K562 (cell line): ENCODE data around the gene PNPLA1. TPM values are rescaled to one million over a fixed set of nuclear protein-coding genes. Genes with fewer than 3 reads are reported as not detected.
A peak's percentile ranks its signal among the peaks of the same experiment; 100 is the strongest.

Experiments
- E2F3 ChIP-seq: fragments of 250-450 bp; sonication (Bioruptor Pico); IDR thresholded peaks from 2 replicates; pipeline ENCODE4 v1.4.0; 2020; ENCODE audit warnings: mild to moderate bottlenecking
- FOXK1 ChIP-seq: sonication (generic); formaldehyde crosslinking; IDR thresholded peaks from 2 replicates; pipeline ENCODE4 v1.8.0; 2022; ENCODE audit warnings: missing genetic modification reagents, mild to moderate bottlenecking, borderline replicate concordance
- GATAD2B ChIP-seq: fragments of 450-650 bp; IDR thresholded peaks from 2 replicates; pipeline ENCODE4 v1.6.1; 2017; ENCODE audit warnings: mild to moderate bottlenecking, borderline replicate concordance
- HBP1 ChIP-seq: fragments of 450-650 bp; formaldehyde crosslinking; IDR thresholded peaks from 2 replicates; pipeline ENCODE4 v1.4.0; 2022; ENCODE audit warnings: missing genetic modification characterization
- HNRNPLL ChIP-seq: fragments of 200-400 bp; formaldehyde crosslinking; IDR thresholded peaks from 2 replicates; pipeline ENCODE4 v1.6.1; 2017; ENCODE audit warnings: low read length, low read depth, mild to moderate bottlenecking; ENCODE audit not compliant: poor library complexity, severe bottlenecking
- HOXB6 ChIP-seq: fragments of 250-450 bp; sonication (Bioruptor Pico); IDR thresholded peaks from 2 replicates; pipeline ENCODE4 v1.5.1; 2022; ENCODE audit warnings: mild to moderate bottlenecking, borderline replicate concordance
- IRF9 ChIP-seq: fragments of 450-650 bp; IDR thresholded peaks from 2 replicates; pipeline ENCODE4 v1.6.1; 2016; ENCODE audit warnings: missing biosample characterization, missing genetic modification characterization
- NKRF ChIP-seq: fragments of 450-650 bp; IDR thresholded peaks from 2 replicates; pipeline ENCODE4 v1.6.1; 2016; ENCODE audit warnings: borderline replicate concordance
- PHB2 ChIP-seq: fragments of 450-650 bp; IDR thresholded peaks from 2 replicates; pipeline ENCODE4 v1.6.1; 2017; ENCODE audit warnings: low read depth
- POLR2AphosphoS5 ChIP-seq: IDR thresholded peaks from 2 replicates; pipeline ENCODE4 v1.6.1; 2011; ENCODE audit warnings: mild to moderate bottlenecking, low read depth, low read length, moderate library complexity; ENCODE audit not compliant: control insufficient read depth, insufficient read depth
- SPI1 ChIP-seq: IDR thresholded peaks from 2 replicates; pipeline ENCODE4 v1.6.1; 2011; ENCODE audit warnings: low read depth, low read length, control low read depth, borderline replicate concordance
- TAF9B ChIP-seq: fragments of 450-650 bp; IDR thresholded peaks from 2 replicates; pipeline ENCODE4 v1.6.1; 2018; ENCODE audit warnings: mild to moderate bottlenecking; ENCODE audit not compliant: partially characterized antibody
- TOE1 ChIP-seq, 2 experiments: fragments of 450-650 bp in 1 of 2; sonication (generic) in 1 of 2; formaldehyde crosslinking in 1 of 2; IDR thresholded peaks; 2 replicates each; pipeline versions ENCODE4 v1.7.1 to v1.8.0; 2016 to 2022; ENCODE audit warnings: borderline replicate concordance in 2 of 2, mild to moderate bottlenecking in 2 of 2, antibody characterized with exemption in 1 of 2, inconsistent platforms in 1 of 2, low read depth in 1 of 2, missing genetic modification reagents in 1 of 2, moderate library complexity in 1 of 2
- ZBTB12 ChIP-seq: fragments of 250-450 bp; sonication (Bioruptor Pico); IDR thresholded peaks from 2 replicates; pipeline ENCODE4 v1.4.0; 2020
- ZNF140 ChIP-seq: fragments of 250-450 bp; sonication (Bioruptor Pico); IDR thresholded peaks from 2 replicates; pipeline ENCODE4 v1.8.0; 2021; ENCODE audit warnings: moderate library complexity, mild to moderate bottlenecking, inconsistent platforms
- ZNF511 ChIP-seq: sonication (generic); formaldehyde crosslinking; IDR thresholded peaks from 2 replicates; pipeline ENCODE4 v1.8.0; 2022; ENCODE audit warnings: mild to moderate bottlenecking, missing genetic modification reagents
- polyA plus RNA-seq, 8 experiments: library from polyadenylated mRNA; depleted of rRNA in 4 of 8; stranded (reverse) in 5 of 8; unstranded in 3 of 8; fragments of >200 nt; fragmentation: Nextera tagmentation in 2 of 8; fragmentation: Illumina TruSeq in 1 of 8; extraction: Ambion mirVana in 2 of 8; extraction: Trizol in 1 of 8; gene quantifications; 2 replicates each; pipeline versions ENCODE4 v1.2.1 to v1.2.3, GENCODE V29; 2011 to 2014; ENCODE audit warnings: inconsistent platforms in 1 of 8, missing spikeins in 1 of 8
- total RNA-seq, 7 experiments: library from RNA; depleted of rRNA in 6 of 7; stranded (reverse); fragments of >200 nt in 6 of 7; fragmentation: Illumina TruSeq in 2 of 7; extraction: Trizol in 2 of 7; gene quantifications; 2 replicates each; pipeline versions ENCODE4 v1.2.1 to v1.2.3, GENCODE V29; 2011 to 2021; ENCODE audit warnings: low replicate concordance in 1 of 7

PNPLA1 gene
- total and polyA plus RNA-seq, 9 of the 15 experiments (the other 6 are each of a cell fraction or from before 2014, with no cell fraction given) = 0.04 to 0.27 (median 0.13) TPM; not detected in 2

GRCh38 chr6:36350681-36351571, 81.1 kb downstream of the PNPLA1 start (continued):
- TF ChIP-seq ZNF511 (CRISPR knock-in tag) (peak; percentile 34; the same call in 1 of the 2 replicates), SPI1 (no peak), IRF9 (tag) (no peak), ZNF140 (CRISPR knock-in tag) (no peak), HNRNPLL (no peak), TOE1 (IDR thresholded peaks at IDR 0.05; ENCODE audit: borderline replicate concordance) (peak; percentile 57; the same call in 1 of the 2 replicates), TOE1 (CRISPR knock-in tag; IDR thresholded peaks at IDR 0.05; ENCODE audit: borderline replicate concordance, low read depth) (no peak), GATAD2B (peak; percentile 91; the same call in 1 of the 2 replicates), E2F3 (CRISPR knock-in tag) (peak; percentile 96), PHB2 (peak; percentile 56; the same call in 1 of the 2 replicates), ZBTB12 (CRISPR knock-in tag) (peak; percentile 46; the same call in 1 of the 2 replicates), NKRF (0 out of 2 replicates have a peak, but pooled peaks have one; percentile 28), HBP1 (CRISPR knock-in tag) (peak; percentile 64; the same call in 1 of the 2 replicates), TAF9B (no peak), HOXB6 (CRISPR knock-in tag) (no peak), POLR2AphosphoS5 (peak; percentile 89), FOXK1 (no peak)
